PC-3 (cell line): ENCODE measurements around the gene NELFA. TPM values are rescaled to one million over a fixed set of nuclear protein-coding genes. Genes with fewer than 3 reads are reported as not detected.

Experiments
- ATAC-seq: fragments of 200-7000 bp; cut with Tn5 transposase; 2 replicates; pipeline ENCODE4 v1.9.1; 2020; ENCODE audit warnings: mild to moderate bottlenecking, moderate library complexity
- BruUV-seq: library from RNA; stranded (reverse); fragments of 400-500 nt; replicated peaks from 2 replicates; lab custom pipeline; 2021; lab: Mats Ljungman, UMichigan
- CTCF ChIA-PET: fragments of 300-600 bp; sonication (Branson Sonifier 250); formaldehyde crosslinking; loops from one replicate; lab custom pipeline; 2022; ENCODE audit warnings: antibody characterized with exemption; lab: Charles Lee
- POLR2A ChIA-PET: fragments of 300-600 bp; sonication (Branson Sonifier 250); formaldehyde crosslinking; loops from one replicate; lab custom pipeline; 2022; ENCODE audit warnings: antibody characterized with exemption; ENCODE audit not compliant: unreplicated experiment; lab: Charles Lee
- DNase-seq: peaks from one replicate; pipeline ENCODE4 v3.0.0-alpha.2; 2015
- H2AFZ ChIP-seq: fragments of 300-600 bp; sonication (generic); 2 replicates; pipeline ENCODE4 v1.6.0; 2016; ENCODE audit warnings: antibody characterized with exemption, low read length
- H3F3A ChIP-seq: fragments of 300-600 bp; sonication (generic); one replicate; pipeline ENCODE4 v1.6.0; 2017; ENCODE audit warnings: antibody characterized with exemption, low read length, control low read depth, mild to moderate bottlenecking; ENCODE audit not compliant: unreplicated experiment
- H3K27ac ChIP-seq: fragments of 300-600 bp; sonication (generic); 2 replicates; pipeline ENCODE4 v1.5.1; 2016; ENCODE audit warnings: mild to moderate bottlenecking, low read length
- H3K27me3 ChIP-seq: fragments of 300-600 bp; sonication (generic); 2 replicates; pipeline ENCODE4 v1.6.1; 2016; ENCODE audit warnings: low read length, mixed read lengths
- H3K36me3 ChIP-seq: fragments of 300-600 bp; sonication (generic); 2 replicates; pipeline ENCODE4 v1.6.1; 2016; ENCODE audit warnings: low read depth, mixed run types, low read length, mixed read lengths
- H3K4me1 ChIP-seq: fragments of 300-600 bp; sonication (generic); 2 replicates; pipeline ENCODE4 v1.5.1; 2016; ENCODE audit warnings: low read length; ENCODE audit not compliant: insufficient read depth
- H3K4me2 ChIP-seq: fragments of 300-600 bp; sonication (generic); 2 replicates; pipeline ENCODE4 v1.6.0; 2016; ENCODE audit warnings: low read length
- H3K4me3 ChIP-seq: fragments of 300-600 bp; sonication (generic); 2 replicates; pipeline ENCODE4 v1.5.1; 2016; ENCODE audit warnings: mild to moderate bottlenecking, low read length, mixed read lengths
- H3K79me2 ChIP-seq: fragments of 300-600 bp; sonication (generic); 2 replicates; pipeline ENCODE4 v1.6.1; 2017; ENCODE audit warnings: low read length, mixed read lengths
- H3K9ac ChIP-seq: fragments of 300-600 bp; sonication (generic); 2 replicates; pipeline ENCODE4 v1.6.0; 2016; ENCODE audit warnings: mild to moderate bottlenecking, low read length
- H3K9me2 ChIP-seq: fragments of 300-600 bp; sonication (generic); replicated peaks from 2 replicates; pipeline ENCODE4 v1.6.1; 2016; ENCODE audit warnings: mixed run types, low read length, mixed read lengths
- H3K9me3 ChIP-seq: fragments of 300-600 bp; sonication (generic); 2 replicates; pipeline ENCODE4 v1.6.1; 2016; ENCODE audit warnings: low read length, mixed read lengths
- H4K20me1 ChIP-seq: fragments of 300-600 bp; sonication (generic); 2 replicates; pipeline ENCODE4 v1.6.1; 2016; ENCODE audit warnings: low read length, mixed read lengths
- EZH2 ChIP-seq: fragments of 300-600 bp; sonication (generic); IDR thresholded peaks from one replicate; pipeline ENCODE4 v1.6.1; 2017; ENCODE audit warnings: antibody characterized with exemption, mild to moderate bottlenecking, low read length; ENCODE audit not compliant: unreplicated experiment
- EZH2phosphoT487 ChIP-seq: fragments of 300-600 bp; sonication (generic); IDR thresholded peaks from 2 replicates; pipeline ENCODE4 v1.6.1; 2018; ENCODE audit warnings: mild to moderate bottlenecking, antibody characterized with exemption, low read length, borderline replicate concordance
- intact Hi-C: fragments of 100-400 bp; cut with micrococcal nuclease; formaldehyde crosslinking; loops from 2 replicates; pipeline ENCODE4 v1.9.0; 2023
- total RNA-seq: library from RNA; depleted of rRNA; stranded (reverse); fragments of >200 nt; gene quantifications from 2 replicates; pipeline ENCODE4 v1.2.3, GENCODE V29; 2014
- TF ChIP-seq, protein P1 (sequence below): fragments of 300-600 bp; sonication (generic); conservative IDR thresholded peaks from 2 replicates; pipeline ENCODE4 v1.5.1; 2017; ENCODE audit warnings: antibody characterized with exemption, low read depth, mild to moderate bottlenecking, low read length

Gene NELFA
- total RNA-seq, 1 experiment from 2014 or later, result 30.0 TPM

DNA sequence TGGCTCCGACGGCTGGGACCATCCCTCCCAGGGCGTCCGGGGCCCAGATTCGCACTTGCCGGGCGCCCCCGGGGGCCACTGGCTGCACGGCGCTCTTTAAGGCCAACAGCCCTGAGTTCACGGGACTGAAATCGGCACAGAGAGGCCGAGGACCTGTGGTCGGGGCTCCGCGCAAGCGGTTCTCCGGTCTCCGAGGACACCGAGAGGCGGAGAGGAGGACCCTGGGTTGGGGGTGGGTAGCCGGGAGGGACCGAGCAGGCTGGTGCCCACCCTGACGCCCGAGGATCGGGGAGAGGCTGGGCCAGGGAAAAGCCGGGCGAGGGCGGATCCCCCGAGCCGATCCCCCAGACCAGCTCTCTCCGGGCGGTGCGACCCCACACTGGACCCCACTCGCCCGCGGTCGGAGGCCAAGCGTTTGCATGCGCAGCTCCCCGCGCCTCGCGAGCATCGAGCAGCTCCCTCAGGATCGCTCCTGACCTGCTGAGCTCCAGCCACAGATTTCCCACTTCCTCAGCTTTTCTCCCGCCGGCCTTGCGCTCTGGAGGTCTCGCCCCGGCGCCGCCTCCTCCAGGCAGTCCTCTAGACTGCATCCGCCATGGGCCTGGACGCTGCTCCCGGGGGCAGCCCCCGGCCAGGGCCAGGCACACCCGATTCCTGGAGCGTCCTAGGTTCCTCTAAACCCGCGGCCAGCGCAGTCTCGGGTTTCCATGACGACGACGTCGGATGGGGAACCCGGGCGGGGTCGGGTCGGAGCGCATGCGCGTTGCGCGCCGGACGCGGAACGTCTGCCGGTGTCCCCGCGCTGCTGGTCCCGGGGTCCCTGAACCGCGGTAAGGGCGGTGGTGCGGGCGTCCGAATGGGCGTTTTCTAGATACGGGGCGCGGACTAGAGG lies 32.7 kb upstream of the NELFA start:
- Histone ChIP-seq H3K4me3 (peak overlapping the region; percentile 76), H2AFZ (peak overlapping the region; percentile 84), H3K27ac (no peak overlapping the region), H3K9ac (peak overlapping the region; percentile 10; the same call in 1 of the 2 replicates), H3K4me1 (peaks cover 7% of the 10 kb centered on the region; the same call in 1 of the 2 replicates), H3F3A (no peaks in the 10 kb centered on the region), H3K36me3 (no peaks in the 10 kb centered on the region), H3K4me2 (peak overlapping the region; percentile 81), H3K9me3 (no peaks in the 10 kb centered on the region), H4K20me1 (no peaks in the 10 kb centered on the region), H3K9me2 (no peaks in the 10 kb centered on the region), H3K79me2 (peaks cover 4% of the 10 kb centered on the region; the same call in 1 of the 2 replicates), H3K27me3 (no peaks in the 10 kb centered on the region)
- peak; percentile 58 for ATAC-seq
- peak; percentile 78 for DNase-seq
- POLR2A ChIA-PET, result interaction anchor here (0.6 kb wide), 1 partner anchor 89 kb away, joined by 5 read pairs; no protein-coding TSS in a partner anchor
- intact Hi-C loops, result no loop called here
- TF ChIP-seq EZH2, result no peak
- TF ChIP-seq, protein P1, sequence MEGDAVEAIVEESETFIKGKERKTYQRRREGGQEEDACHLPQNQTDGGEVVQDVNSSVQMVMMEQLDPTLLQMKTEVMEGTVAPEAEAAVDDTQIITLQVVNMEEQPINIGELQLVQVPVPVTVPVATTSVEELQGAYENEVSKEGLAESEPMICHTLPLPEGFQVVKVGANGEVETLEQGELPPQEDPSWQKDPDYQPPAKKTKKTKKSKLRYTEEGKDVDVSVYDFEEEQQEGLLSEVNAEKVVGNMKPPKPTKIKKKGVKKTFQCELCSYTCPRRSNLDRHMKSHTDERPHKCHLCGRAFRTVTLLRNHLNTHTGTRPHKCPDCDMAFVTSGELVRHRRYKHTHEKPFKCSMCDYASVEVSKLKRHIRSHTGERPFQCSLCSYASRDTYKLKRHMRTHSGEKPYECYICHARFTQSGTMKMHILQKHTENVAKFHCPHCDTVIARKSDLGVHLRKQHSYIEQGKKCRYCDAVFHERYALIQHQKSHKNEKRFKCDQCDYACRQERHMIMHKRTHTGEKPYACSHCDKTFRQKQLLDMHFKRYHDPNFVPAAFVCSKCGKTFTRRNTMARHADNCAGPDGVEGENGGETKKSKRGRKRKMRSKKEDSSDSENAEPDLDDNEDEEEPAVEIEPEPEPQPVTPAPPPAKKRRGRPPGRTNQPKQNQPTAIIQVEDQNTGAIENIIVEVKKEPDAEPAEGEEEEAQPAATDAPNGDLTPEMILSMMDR, result no peak
- TF ChIP-seq EZH2phosphoT487, result no peak
- BruUV-seq, result no TSS peak
- CTCF ChIA-PET, result interaction anchor here (0.5 kb wide), 1 partner anchor 29 kb away, joined by 3 read pairs; no protein-coding TSS in a partner anchor

DNA sequence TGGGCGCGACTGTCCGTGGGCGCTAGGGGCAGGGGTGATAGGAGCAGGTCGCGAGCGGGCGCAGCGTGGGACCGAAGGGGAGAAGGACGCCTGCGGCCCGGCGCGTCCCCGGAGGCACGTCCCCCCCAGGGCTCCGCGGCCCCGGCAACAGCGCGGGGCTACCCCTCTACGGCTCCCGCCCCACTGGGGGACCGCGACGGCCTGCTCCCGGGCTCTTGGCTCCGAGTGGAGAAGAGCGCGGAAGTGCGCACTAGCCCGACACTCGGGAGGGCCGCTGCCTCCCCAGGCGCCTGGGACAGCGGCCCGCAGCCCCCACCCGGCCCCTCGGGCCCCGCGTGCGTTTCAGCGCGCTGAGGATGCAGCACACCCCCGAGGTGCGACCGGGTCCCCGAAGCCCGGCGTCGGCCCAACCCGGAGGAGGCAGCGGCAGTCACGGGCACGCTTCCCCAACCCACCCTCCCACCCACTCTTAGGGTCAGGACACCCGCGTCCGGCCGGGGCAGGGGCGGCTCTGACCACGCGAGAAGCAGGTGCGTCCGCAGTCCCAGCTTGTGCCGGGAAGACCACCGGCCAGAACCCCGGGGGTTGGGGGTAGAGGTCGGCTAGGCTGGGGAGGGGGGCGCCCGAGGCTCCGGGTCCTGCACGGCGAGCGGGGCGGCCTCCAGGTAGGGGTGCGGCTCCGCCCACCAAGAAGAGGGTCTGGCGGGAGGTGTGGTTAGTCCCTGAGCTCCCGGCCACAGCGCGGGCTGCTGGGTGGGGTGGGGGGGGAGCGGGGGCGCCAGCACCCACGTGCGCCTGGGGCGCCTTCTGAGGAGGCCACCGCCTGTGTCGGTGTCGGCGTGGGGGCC lies 31.8 kb upstream of the NELFA start:
- H3K9me3 ChIP-seq, result no peaks in the 10 kb centered on the region
- peak overlapping the region; percentile 76; the same call in 1 of the 2 replicates for H3K4me3 ChIP-seq
- no peak overlapping the region for H2AFZ ChIP-seq
- H3K4me2 ChIP-seq, result peak overlapping the region; percentile 81
- intact Hi-C loops, result no loop called here
- H3K27me3 ChIP-seq, result no peaks in the 10 kb centered on the region
- no peaks in the 10 kb centered on the region for H3F3A ChIP-seq
- H3K4me1 ChIP-seq, result peaks cover 3% of the 10 kb centered on the region; the same call in 1 of the 2 replicates
- H4K20me1 ChIP-seq, result no peaks in the 10 kb centered on the region
- H3K27ac ChIP-seq, result no peak overlapping the region
- no peak for ATAC-seq
- CTCF ChIA-PET, result no interaction called here
- DNase-seq, result no peak
- no peak overlapping the region for H3K9ac ChIP-seq
- peaks cover 4% of the 10 kb centered on the region; the same call in 1 of the 2 replicates for H3K79me2 ChIP-seq
- TF ChIP-seq EZH2 (no peak), EZH2phosphoT487 (no peak)
- no peaks in the 10 kb centered on the region for H3K36me3 ChIP-seq
- H3K9me2 ChIP-seq, result no peaks in the 10 kb centered on the region
- BruUV-seq, result no TSS peak
- POLR2A ChIA-PET, result interaction anchor here (0.6 kb wide), 1 partner anchor 90 kb away, joined by 5 read pairs; no protein-coding TSS in a partner anchor

DNA sequence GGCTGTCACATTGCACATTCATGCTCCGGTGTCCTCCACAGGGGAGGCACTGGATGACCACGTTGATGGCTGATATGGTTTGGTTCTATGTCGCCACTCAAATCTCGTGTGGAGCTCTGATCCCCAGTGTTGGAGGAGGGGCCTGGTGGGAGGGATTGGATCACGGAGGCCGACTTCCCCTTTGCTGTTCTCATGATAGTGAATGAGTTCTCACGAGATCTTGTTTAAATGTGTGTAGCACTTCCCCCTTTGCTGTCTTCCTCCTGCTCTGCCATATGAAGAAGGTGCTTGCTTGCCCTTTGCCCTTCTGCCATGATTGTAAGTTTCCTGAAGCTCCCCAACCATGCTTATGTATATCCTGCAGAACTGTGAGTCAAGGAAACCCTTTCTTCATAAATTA lies 28.1 kb upstream of the NELFA start:
- H3K36me3 ChIP-seq, result no peaks in the 10 kb centered on the region
- H3K4me1 ChIP-seq, result no peaks in the 10 kb centered on the region
- no peaks in the 10 kb centered on the region for H3K9me2 ChIP-seq
- H3K27ac ChIP-seq, result no peak overlapping the region
- no peaks in the 10 kb centered on the region for H4K20me1 ChIP-seq
- CTCF ChIA-PET, result no interaction called here
- ATAC-seq, result no peak
- H2AFZ ChIP-seq, result no peak overlapping the region
- no peak overlapping the region for H3K9ac ChIP-seq
- H3K4me2 ChIP-seq, result no peak overlapping the region
- POLR2A ChIA-PET, result no interaction called here
- no TSS peak for BruUV-seq
- H3K27me3 ChIP-seq, result no peaks in the 10 kb centered on the region
- no peak for DNase-seq
- no peaks in the 10 kb centered on the region for H3K79me2 ChIP-seq
- H3F3A ChIP-seq, result no peaks in the 10 kb centered on the region
- no peaks in the 10 kb centered on the region for H3K9me3 ChIP-seq
- TF ChIP-seq, protein P1, result no peak
- no peak for TF ChIP-seq EZH2
- TF ChIP-seq EZH2phosphoT487, result no peak
- intact Hi-C loops, result no loop called here
- no peak overlapping the region for H3K4me3 ChIP-seq
